Measurements from ENCODE around the gene ZFAND6.
"Not testable (repeated sequence)": the region's sequence is repeated elsewhere in the genome, so short reads cannot be mapped to it uniquely, and the experiment has no call there.

The ZFAND6 gene

GRCh38 chr15:80034629-80035028 is 24.8 kb upstream of the ZFAND6 start:
- TF ChIP-seq, protein P1, sequence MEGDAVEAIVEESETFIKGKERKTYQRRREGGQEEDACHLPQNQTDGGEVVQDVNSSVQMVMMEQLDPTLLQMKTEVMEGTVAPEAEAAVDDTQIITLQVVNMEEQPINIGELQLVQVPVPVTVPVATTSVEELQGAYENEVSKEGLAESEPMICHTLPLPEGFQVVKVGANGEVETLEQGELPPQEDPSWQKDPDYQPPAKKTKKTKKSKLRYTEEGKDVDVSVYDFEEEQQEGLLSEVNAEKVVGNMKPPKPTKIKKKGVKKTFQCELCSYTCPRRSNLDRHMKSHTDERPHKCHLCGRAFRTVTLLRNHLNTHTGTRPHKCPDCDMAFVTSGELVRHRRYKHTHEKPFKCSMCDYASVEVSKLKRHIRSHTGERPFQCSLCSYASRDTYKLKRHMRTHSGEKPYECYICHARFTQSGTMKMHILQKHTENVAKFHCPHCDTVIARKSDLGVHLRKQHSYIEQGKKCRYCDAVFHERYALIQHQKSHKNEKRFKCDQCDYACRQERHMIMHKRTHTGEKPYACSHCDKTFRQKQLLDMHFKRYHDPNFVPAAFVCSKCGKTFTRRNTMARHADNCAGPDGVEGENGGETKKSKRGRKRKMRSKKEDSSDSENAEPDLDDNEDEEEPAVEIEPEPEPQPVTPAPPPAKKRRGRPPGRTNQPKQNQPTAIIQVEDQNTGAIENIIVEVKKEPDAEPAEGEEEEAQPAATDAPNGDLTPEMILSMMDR (IDR thresholded peaks at IDR 0.05; ENCODE audit: insufficient read depth, low read depth, low read length, missing control alignments): no peak
- no peak for DNase-seq (ENCODE audit: low read depth)
- no peak overlapping the region for H3K4me3 ChIP-seq (ENCODE audit: low read depth, low read length)

GRCh38 chr15:80036071-80036470 is 23.4 kb upstream of the ZFAND6 start:
- DNase-seq (ENCODE audit: low read depth): peak; percentile 55
- no peak overlapping the region for H3K4me3 ChIP-seq (ENCODE audit: low read depth, low read length)
- TF ChIP-seq, protein P1 (IDR thresholded peaks at IDR 0.05; ENCODE audit: insufficient read depth, low read depth, low read length, missing control alignments): no peak

DNA sequence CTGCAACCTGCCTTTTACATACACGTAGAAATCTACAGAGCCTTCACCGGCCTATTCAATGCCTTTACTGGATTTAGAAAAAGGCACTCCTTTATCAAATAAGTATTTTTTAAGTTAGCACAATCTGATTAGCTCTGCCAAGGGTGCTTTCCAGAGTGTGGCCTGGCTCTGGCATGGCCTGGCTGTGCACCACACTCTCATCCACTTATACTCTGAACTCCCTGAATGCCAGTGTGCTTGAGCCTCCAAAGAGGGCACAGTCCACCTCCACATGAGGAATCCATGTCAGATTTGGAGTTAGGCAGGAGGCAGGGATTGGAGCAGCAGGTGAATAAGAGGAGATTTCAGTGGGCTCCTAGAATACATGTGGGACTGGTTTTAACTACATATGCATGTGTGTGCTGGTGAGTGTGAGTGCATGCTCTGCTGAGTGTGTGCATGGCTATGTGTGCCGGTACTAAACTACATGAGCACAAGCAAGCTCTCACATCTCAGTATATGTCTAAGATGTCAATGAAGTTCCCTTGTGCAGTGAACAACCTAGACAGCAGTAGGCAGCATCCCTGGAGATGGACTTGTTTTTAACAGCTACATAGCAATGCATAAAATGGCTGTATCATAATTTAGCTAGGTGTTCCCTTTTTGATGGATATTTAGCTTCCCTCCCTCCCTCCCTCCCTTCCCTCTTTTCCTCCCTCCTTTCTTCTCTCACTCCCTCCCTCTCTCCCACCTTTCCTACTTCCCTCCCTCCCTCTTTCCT is 17.8 kb upstream of the ZFAND6 start:
- TF ChIP-seq, protein P1 (IDR thresholded peaks at IDR 0.05; ENCODE audit: insufficient read depth, low read depth, low read length, missing control alignments): no peak
- DNase-seq (ENCODE audit: low read depth): no peak
- H3K4me3 ChIP-seq (ENCODE audit: low read depth, low read length): no peak overlapping the region

- TF ChIP-seq, protein P1 (IDR thresholded peaks at IDR 0.05; ENCODE audit: insufficient read depth, low read depth, low read length, missing control alignments): no peak
- no peak overlapping the region for H3K4me3 ChIP-seq (ENCODE audit: low read depth, low read length)
- no peak for DNase-seq (ENCODE audit: low read depth)
Observed at GRCh38 chr15:80042568-80042967, 16.9 kb upstream of the ZFAND6 start.

GRCh38 chr15:80045219-80045618 is 14.3 kb upstream of the ZFAND6 start:
- not testable (repeated sequence) for DNase-seq (ENCODE audit: low read depth); H3K4me3 ChIP-seq (ENCODE audit: low read depth, low read length)

GRCh38 chr15:80049046-80049445 is 10.4 kb upstream of the ZFAND6 start:
- DNase-seq (ENCODE audit: low read depth): no peak
- no peak overlapping the region for H3K4me3 ChIP-seq (ENCODE audit: low read depth, low read length)
- TF ChIP-seq, protein P1 (IDR thresholded peaks at IDR 0.05; ENCODE audit: insufficient read depth, low read depth, low read length, missing control alignments): no peak

- DNase-seq (ENCODE audit: low read depth): peak; percentile 69
- peak overlapping the region; percentile 21; the same call in 1 of the 2 replicates for H3K4me3 ChIP-seq (ENCODE audit: low read depth, low read length)
- TF ChIP-seq, protein P1 (IDR thresholded peaks at IDR 0.05; ENCODE audit: insufficient read depth, low read depth, low read length, missing control alignments): no peak
Observed at GRCh38 chr15:80052597-80053304, 6.7 kb upstream of the ZFAND6 start.
